ENCODE data around the gene OR4D10. TPM values are rescaled to one million over a fixed set of nuclear protein-coding genes. Genes with fewer than 3 reads are reported as not detected.
A peak's percentile ranks its signal among the peaks of the same experiment; 100 is the strongest.

Gene OR4D10
- total and polyA plus RNA-seq, 10 of the 15 experiments (the other 5 are each of a cell fraction or from before 2014, with no cell fraction given), result not detected

GRCh38 chr11:59503276-59503675 is 30.2 kb downstream of the OR4D10 start, which contains the start of gene OR4D11:
Gene OR4D11 (plus strand): TSS chr11:59503576. CDS start chr11:59503576, 0 bp downstream.
- H3K4me1 ChIP-seq (ENCODE audit: control insufficient read depth, insufficient read depth, low read length), result peaks cover 13% of the 10 kb centered on the region
- RAD21 ChIA-PET (ENCODE audit: unreplicated experiment), result no interaction called here
- H3K9me3 ChIP-seq (replicated peaks; ENCODE audit: control insufficient read depth, insufficient read depth, low read length), result peaks cover 1% of the 10 kb centered on the region; the same call in 1 of the 3 replicates
- H3K27me3 ChIP-seq (replicated peaks in 1 of 2; ENCODE audit: control insufficient read depth in 2 of 2, insufficient read depth in 2 of 2, low read length in 1 of 2), result no peaks in the 10 kb centered on the region; a peak in 1 of 4 replicates
- in situ Hi-C loops (cut with MboI) (no loop called here), intact Hi-C loops (cut with micrococcal nuclease; ENCODE audit: unreplicated experiment) (no loop called here)
- TF ChIP-seq ZSCAN29 (IDR thresholded peaks at IDR 0.05), result no peak
- TF ChIP-seq CHD1 (IDR thresholded peaks at IDR 0.05; ENCODE audit: low read depth, low read length), result no peak
- no peak for TF ChIP-seq REST (IDR thresholded peaks at IDR 0.05; ENCODE audit: low read depth, low read length)
- TF ChIP-seq TCF12 (IDR thresholded peaks at IDR 0.05; ENCODE audit: low read depth, low read length), result no peak
- TF ChIP-seq ZNF217 (IDR thresholded peaks at IDR 0.05), result no peak
- TF ChIP-seq BCL3 (IDR thresholded peaks at IDR 0.05; ENCODE audit: borderline replicate concordance, insufficient read depth, low read depth, low read length, poor library complexity, severe bottlenecking), result no peak
- TF ChIP-seq YBX1 (IDR thresholded peaks at IDR 0.05), result no peak
- no peak for TF ChIP-seq RELA (IDR thresholded peaks at IDR 0.05; ENCODE audit: borderline replicate concordance, partially characterized antibody)
- no peak for TF ChIP-seq RAD21 (IDR thresholded peaks at IDR 0.05; ENCODE audit: insufficient read depth, low read depth, low read length)
- TF ChIP-seq ESRRA (IDR thresholded peaks at IDR 0.05; ENCODE audit: low read length), result no peak
- TF ChIP-seq MTA2 (IDR thresholded peaks at IDR 0.05; ENCODE audit: low read depth), result no peak
- no peak for TF ChIP-seq CHD4 (IDR thresholded peaks at IDR 0.05)
- no peak for TF ChIP-seq ZNF384 (IDR thresholded peaks at IDR 0.05; ENCODE audit: borderline replicate concordance, low read depth, low read length)
- no peak for TF ChIP-seq SIN3A (IDR thresholded peaks at IDR 0.05; ENCODE audit: low read depth, low read length)
- TF ChIP-seq CREM (IDR thresholded peaks at IDR 0.05; ENCODE audit: low read depth), result no peak
- no peak for TF ChIP-seq HCFC1 (IDR thresholded peaks at IDR 0.05; ENCODE audit: low read length)
- no peak for TF ChIP-seq MYB (IDR thresholded peaks at IDR 0.05; ENCODE audit: borderline replicate concordance, low read depth, low read length)
- H3K27ac ChIP-seq (ENCODE audit: control insufficient read depth, insufficient read depth), result peak within 1 kb of the TSS; percentile 70
- no peaks in the 10 kb centered on the region for H3K36me3 ChIP-seq (ENCODE audit: control insufficient read depth in 2 of 2, insufficient read depth in 2 of 2, low read length in 1 of 2)
- SMC1A ChIA-PET (ENCODE audit: uncharacterized antibody, unreplicated experiment), result no interaction called here
- no peaks in the 10 kb centered on the region for H4K20me1 ChIP-seq (ENCODE audit: control insufficient read depth, insufficient read depth)
- DNase-seq (ENCODE audit: low read depth, low spot score) (no peak), FAIRE-seq (no peak), ATAC-seq (no peak)
- peak within 1 kb of the TSS; percentile 47 for H3K4me2 ChIP-seq (ENCODE audit: control insufficient read depth, insufficient read depth)
- BruUV-seq (replicated peaks), result no TSS peak
- H3K4me3 ChIP-seq, result no peak within 1 kb of the TSS
- no peak within 1 kb of the TSS for H3K9ac ChIP-seq (ENCODE audit: control insufficient read depth, insufficient read depth, low read length)
- no peak within 1 kb of the TSS; the same call in 1 of the 2 replicates for H2AFZ ChIP-seq (ENCODE audit: control insufficient read depth, low read depth, low read length)
- no peaks in the 10 kb centered on the region for H3K79me2 ChIP-seq (ENCODE audit: control insufficient read depth, insufficient read depth, low read length)
- CTCF ChIA-PET, result no interaction called here
- POLR2A ChIA-PET, result interaction anchor here (0.7 kb wide), 1 partner anchor 407 kb away, joined by 3 read pairs; no protein-coding TSS in a partner anchor
